Activated T-cell treated with anti-CD3 and anti-CD28 coated beads, Interleukin-2, amount 50 U/mL, for 24 hours (primary cell): ENCODE results near the gene NFE2L3.
A peak's percentile ranks its signal among the peaks of the same experiment; 100 is the strongest.
"Not testable (repeated sequence)": the region's sequence is repeated elsewhere in the genome, so short reads cannot be mapped to it uniquely, and the experiment has no call there.

Source experiments
- DNase-seq: peaks from one replicate; pipeline ENCODE4 v3.0.0-alpha.2; 2020
- H3K27ac Mint-ChIP-seq: 2 replicates; pipeline ENCODE4 v1.8.0; 2020; ENCODE audit warnings: mild to moderate bottlenecking, mixed read lengths
- H3K27me3 Mint-ChIP-seq: 2 replicates; pipeline ENCODE4 v1.8.0; 2020; ENCODE audit warnings: mixed read lengths
- H3K36me3 Mint-ChIP-seq: 2 replicates; pipeline ENCODE4 v1.8.0; 2020; ENCODE audit warnings: low read depth, mixed read lengths
- H3K4me1 Mint-ChIP-seq: 2 replicates; pipeline ENCODE4 v1.8.0; 2020; ENCODE audit warnings: low read depth, mixed read lengths
- H3K4me3 Mint-ChIP-seq: 2 replicates; pipeline ENCODE4 v1.8.0; 2020; ENCODE audit warnings: mild to moderate bottlenecking, moderate library complexity, mixed read lengths
- H3K9me3 Mint-ChIP-seq: 2 replicates; pipeline ENCODE4 v1.8.0; 2020; ENCODE audit warnings: mixed read lengths

Gene NFE2L3

DNA sequence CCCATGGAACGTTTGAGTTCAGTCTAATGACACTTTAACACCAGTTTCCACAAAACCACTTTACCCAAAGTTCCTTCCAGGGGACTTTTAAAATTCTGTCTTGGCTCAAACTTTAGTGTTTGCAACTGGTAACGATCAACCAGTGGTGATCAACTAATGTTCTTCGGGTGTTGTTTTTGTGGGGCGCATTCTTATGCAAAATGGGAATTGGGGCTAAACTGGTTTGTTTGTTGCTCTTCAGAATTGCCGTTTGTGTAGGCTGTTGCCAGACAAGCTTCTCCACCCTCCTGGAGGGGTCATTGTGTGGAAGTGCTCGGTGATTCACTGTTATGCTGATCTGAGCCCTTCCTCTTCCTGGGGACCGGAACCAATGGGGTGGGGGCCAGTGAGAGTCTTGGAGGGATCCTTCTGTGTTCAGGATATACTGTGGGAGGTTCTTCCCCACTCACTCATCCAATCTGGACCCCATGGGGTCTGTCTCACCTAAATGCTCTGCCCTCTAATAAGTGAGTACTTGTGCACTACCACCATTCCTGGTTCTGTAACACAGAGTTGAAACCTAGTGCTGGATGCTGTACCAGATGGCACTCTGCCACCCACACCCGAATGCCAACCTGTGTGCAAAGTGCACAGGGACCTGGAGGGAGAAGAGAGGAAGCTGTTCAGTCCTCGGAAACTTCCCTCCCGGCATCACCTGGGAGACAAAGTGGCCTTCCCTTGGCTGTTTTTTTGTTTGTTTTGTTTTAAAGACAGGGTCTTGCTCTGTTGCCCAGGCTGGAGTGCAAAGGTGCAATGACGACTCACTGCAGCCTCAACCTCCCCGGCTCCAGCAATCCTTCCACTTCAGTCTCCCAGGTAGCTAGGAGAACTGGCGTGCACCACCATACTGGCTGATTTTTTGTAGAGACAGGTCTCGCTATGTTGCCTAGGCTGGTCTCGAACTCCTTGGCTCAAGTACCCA lies 2.1 kb downstream of the NFE2L3 start:
- H3K4me1 Mint-ChIP-seq: peaks cover 76% of the 10 kb centered on the region
- peak; percentile 49 for DNase-seq
- H3K36me3 Mint-ChIP-seq: peaks cover 43% of the 10 kb centered on the region
- H3K27ac Mint-ChIP-seq: peak overlapping the region; percentile 97
- no peaks in the 10 kb centered on the region for H3K27me3 Mint-ChIP-seq
- peaks cover 3% of the 10 kb centered on the region for H3K9me3 Mint-ChIP-seq
- peak overlapping the region; percentile 89 for H3K4me3 Mint-ChIP-seq

DNA sequence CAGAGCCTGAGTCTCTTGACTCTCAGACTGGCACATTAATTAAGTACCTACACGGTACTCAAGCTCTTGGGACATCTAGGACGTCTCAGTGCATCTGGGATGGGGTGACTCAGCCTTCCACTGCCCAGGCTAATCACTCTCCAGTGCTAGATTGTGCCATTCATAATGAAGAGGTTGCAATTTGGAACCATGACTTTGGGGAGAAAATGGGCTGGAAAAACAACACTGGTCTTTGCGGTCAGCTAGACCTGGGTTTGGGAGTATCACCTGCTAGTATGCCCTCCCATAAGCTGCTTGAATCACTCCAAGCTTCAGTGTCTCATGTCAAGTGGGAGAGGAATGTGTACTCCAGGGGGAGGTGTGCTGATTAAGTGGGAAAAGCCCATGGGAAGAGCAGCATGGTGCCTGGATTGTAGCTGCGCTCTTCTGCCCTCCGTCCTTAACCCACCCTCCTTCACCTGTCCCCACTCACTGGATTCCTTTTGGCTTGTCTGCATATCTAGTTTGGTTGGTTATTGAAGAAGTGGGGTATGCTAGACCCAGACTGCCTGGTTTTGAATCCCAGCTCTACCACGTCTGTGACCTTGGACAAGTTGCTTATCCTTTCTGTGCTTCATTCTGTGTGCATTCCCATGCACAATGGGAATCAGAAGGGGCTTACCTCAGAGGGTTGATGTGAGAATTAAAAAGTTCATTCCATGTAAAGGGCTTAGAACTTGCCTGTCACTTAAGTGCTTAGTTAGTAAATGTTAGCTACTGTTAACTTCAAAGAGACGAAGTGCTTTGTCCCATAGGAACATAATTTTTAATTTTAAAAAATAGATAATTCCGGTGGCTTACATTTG lies 3.8 kb downstream of the NFE2L3 start:
- no peak for DNase-seq

DNA sequence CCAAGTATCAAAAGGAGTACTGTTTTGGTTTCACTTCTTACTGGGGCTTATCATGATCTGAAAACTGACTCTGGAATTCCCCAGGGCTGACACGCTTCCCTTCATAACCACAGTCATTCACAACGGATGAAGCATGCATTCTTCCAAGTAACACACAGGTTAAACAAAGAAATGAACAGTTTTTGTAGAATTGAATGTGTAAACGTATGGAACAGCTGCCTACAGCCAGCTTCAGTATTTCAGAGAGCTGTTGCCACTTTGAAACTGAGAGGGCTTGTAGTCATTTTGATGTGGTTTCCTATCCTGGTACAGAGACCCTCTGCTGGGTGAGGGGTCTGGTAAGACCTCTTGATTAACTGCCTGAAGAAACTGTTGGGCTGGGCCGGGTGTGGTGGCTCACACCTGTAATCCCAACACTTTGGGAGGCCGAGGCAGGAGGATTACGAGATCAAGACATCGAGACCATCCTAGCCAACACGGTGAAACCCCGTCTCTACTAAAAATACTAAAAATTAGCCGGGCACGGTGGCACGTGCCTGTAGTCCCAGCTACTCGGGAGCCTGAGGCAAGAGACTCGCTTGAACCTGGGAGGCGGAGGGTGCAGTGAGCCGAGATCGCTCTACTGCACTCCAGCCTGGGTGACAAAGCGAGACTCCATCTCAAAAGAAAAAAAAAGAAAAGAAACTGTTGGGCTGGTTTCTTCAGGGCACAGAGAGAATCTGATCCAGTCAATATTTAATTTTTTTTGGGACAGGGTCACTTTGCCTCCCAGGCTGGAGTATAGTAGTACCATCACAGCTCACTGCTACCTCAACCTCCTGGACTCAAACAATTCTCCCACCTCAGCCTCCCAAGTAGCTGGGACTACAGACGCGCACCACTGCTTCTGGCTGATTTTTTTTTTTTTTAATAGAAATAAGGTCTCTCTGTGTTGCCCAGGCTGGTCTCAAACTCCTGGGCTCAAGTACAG lies 4.7 kb downstream of the NFE2L3 start:
- Mint-ChIP-seq H3K4me3 (peak overlapping the region; percentile 89), H3K9me3 (peaks cover 3% of the 10 kb centered on the region), H3K36me3 (peaks cover 62% of the 10 kb centered on the region), H3K4me1 (peaks cover 79% of the 10 kb centered on the region), H3K27ac (peak overlapping the region; percentile 97), H3K27me3 (no peaks in the 10 kb centered on the region)
- peak; percentile 56 for DNase-seq

More for the DNA sequence above, 3.8 kb downstream of the NFE2L3 start:
- Mint-ChIP-seq H3K9me3 (peaks cover 3% of the 10 kb centered on the region), H3K36me3 (peaks cover 55% of the 10 kb centered on the region), H3K4me1 (peaks cover 84% of the 10 kb centered on the region), H3K4me3 (peak overlapping the region; percentile 89), H3K27me3 (no peaks in the 10 kb centered on the region), H3K27ac (peak overlapping the region; percentile 97)

DNA sequence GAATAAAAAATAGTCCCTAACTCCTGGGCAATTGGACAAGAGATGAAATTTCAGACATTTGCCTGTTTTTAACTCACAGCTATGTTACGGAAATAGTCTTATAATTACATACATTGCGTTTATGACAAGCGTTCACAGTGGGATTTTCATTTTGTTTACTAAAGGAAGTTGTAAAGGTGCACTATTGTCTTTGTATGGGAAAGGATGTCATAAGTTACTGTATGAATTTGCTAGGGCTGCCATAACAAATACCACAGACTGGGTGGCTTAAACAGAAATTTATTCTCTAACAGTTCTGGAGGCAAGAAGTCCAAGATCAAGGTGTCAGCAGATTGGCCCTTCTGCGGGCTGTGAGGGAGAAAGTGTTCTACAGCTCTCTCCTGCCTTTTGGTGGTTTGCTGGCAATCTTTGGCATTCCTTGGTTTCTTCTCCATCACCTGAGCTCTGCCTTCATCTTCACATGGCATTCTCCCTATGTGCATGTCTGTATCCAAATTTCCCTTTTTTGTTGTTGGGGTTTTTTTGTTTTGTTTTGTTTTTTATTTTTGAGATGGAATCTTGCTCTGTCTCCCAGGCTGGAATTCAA lies 5.6 kb downstream of the NFE2L3 start:
- Mint-ChIP-seq H3K27me3 (no peaks in the 10 kb centered on the region), H3K4me1 (peaks cover 85% of the 10 kb centered on the region), H3K4me3 (peak overlapping the region; percentile 89), H3K9me3 (peaks cover 3% of the 10 kb centered on the region), H3K27ac (peak overlapping the region; percentile 97), H3K36me3 (peaks cover 70% of the 10 kb centered on the region)
- DNase-seq: no peak

DNA sequence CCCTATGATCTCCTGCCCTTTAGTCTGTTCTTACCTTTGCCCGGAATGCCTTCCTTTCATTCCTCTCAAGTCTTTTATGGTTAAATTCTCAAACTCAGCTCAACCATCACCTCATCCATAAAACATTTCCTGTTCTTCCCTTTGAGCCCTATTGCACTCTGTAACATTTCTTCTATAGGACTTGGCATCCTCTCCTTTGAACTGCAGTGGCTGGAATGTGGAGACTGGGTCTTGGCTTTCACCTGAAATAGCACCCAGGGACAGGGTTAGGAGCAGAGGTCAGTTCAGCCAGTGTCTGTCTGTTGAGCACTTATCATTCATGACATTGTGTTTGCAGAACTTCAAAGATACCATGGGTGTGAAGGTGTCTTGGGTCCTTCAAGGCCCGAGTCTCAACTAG lies 7.2 kb downstream of the NFE2L3 start:
- no peak for DNase-seq
- H3K9me3 Mint-ChIP-seq: peaks cover 3% of the 10 kb centered on the region
- peaks cover 83% of the 10 kb centered on the region for H3K4me1 Mint-ChIP-seq
- H3K4me3 Mint-ChIP-seq: no peak overlapping the region
- no peaks in the 10 kb centered on the region for H3K27me3 Mint-ChIP-seq
- peaks cover 66% of the 10 kb centered on the region for H3K36me3 Mint-ChIP-seq
- peak overlapping the region; percentile 97 for H3K27ac Mint-ChIP-seq

DNA sequence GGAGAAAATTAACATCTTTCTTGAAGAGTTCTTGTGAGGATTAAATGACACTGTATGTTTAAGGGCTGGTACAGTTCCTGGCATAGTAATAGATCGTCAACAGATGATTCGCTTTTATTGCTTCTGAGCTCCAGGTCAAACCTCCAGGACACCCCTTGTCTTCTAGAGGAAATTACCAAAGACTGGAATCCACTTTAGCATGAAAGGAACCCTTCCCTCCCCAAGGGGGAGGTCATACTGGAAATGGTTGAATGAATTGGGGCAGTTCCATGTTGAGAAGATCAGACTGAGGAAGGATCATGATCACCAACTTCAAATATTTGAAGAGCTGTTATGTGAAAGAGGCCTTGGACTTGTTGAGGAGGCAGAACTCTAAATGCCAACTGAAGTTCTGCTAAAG lies 8.9 kb downstream of the NFE2L3 start:
- Mint-ChIP-seq H3K36me3 (peaks cover 56% of the 10 kb centered on the region), H3K9me3 (peaks cover 3% of the 10 kb centered on the region), H3K4me3 (no peak overlapping the region), H3K4me1 (peaks cover 76% of the 10 kb centered on the region), H3K27ac (peak overlapping the region; percentile 37), H3K27me3 (no peaks in the 10 kb centered on the region)
- DNase-seq: no peak

DNA sequence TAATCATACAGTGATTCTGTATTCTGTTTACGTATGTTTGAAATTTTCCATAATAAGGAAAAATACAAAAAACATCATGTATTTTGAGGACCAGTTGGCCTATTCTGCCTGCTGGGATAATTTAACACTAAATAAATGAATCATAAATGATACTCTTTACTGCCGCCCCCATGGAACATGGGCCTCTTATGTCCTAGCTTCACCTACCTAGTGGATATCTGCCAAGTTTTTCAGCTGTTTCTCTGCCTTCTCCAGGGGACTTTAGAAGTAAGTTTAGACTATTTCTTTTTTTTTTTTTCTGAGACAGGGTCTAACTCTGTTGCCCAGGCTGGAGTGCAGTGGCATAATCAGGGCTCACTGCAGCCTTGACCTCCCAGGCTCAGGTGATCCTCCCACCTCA lies 10.4 kb downstream of the NFE2L3 start:
- peaks cover 76% of the 10 kb centered on the region for H3K4me1 Mint-ChIP-seq

DNA sequence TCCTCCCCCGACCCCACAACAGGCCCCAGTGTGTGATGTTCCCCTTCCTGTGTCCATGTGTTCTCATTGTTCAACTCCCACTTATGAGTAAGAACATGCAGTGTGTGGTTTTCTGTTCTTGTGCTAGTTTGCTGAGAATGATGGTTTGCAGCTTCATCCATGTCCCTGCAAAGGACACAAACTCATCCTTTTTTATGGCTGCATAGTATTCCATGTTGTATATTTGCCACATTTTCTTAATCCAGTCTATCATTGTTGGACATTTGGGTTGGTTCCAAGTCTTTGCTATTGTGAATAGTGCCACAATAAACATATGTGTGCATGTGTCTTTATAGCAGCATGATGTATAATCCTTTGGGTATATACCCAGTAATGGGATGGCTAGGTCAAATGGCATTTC lies 11.8 kb downstream of the NFE2L3 start:
- not testable (repeated sequence) for H3K9me3 Mint-ChIP-seq
- peaks cover 44% of the 10 kb centered on the region for H3K36me3 Mint-ChIP-seq

More for the DNA sequence above, 10.4 kb downstream of the NFE2L3 start:
- peaks cover 3% of the 10 kb centered on the region for H3K9me3 Mint-ChIP-seq
- no peaks in the 10 kb centered on the region for H3K27me3 Mint-ChIP-seq
- DNase-seq: no peak
- H3K27ac Mint-ChIP-seq: peak overlapping the region; percentile 11
- H3K4me3 Mint-ChIP-seq: no peak overlapping the region
- peaks cover 48% of the 10 kb centered on the region for H3K36me3 Mint-ChIP-seq

DNA sequence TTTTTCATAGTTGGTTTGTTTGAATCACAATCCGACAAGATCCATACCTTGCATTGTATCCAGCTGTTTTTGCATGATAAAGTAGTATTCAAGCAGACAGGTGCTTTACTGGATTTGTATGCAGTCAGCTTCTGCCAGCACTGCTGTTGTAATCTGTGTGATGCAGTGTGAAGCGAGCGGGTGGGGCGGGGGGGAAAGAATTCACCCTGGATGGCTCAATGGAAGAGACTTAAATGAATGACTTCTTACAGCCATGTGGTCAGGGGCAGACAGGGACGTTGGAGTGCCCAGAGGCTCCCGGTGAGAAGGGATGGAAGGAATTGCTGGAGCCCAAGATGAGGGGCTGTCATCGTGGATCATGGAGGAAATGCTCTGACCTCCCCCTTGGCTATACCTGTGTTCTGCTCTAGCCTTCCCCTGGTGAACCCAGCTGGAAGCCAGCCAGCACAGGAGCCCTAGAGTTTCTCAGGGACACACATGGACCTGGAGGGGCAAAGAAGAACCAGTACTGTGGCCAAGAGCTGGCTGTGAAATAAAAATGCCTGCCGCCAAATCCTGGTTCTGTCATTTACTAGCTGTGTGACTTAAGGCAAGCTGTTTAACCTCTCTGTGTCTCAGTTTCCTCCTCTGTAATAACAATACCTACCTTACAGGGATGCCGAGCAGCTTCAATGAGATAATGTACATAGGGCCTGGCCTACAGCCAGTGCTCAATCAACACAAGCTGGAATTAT lies 14.1 kb downstream of the NFE2L3 start:
- H3K4me3 Mint-ChIP-seq: no peak overlapping the region
- peaks cover 55% of the 10 kb centered on the region for H3K4me1 Mint-ChIP-seq
- no peaks in the 10 kb centered on the region for H3K27me3 Mint-ChIP-seq
- DNase-seq: no peak
- H3K36me3 Mint-ChIP-seq: peaks cover 47% of the 10 kb centered on the region
- no peaks in the 10 kb centered on the region for H3K9me3 Mint-ChIP-seq
- H3K27ac Mint-ChIP-seq: peak overlapping the region; percentile 93

More for the DNA sequence above, 11.8 kb downstream of the NFE2L3 start:
- not testable (repeated sequence) for H3K4me3 Mint-ChIP-seq, DNase-seq, H3K27ac Mint-ChIP-seq, H3K27me3 Mint-ChIP-seq
- peaks cover 69% of the 10 kb centered on the region for H3K4me1 Mint-ChIP-seq

DNA sequence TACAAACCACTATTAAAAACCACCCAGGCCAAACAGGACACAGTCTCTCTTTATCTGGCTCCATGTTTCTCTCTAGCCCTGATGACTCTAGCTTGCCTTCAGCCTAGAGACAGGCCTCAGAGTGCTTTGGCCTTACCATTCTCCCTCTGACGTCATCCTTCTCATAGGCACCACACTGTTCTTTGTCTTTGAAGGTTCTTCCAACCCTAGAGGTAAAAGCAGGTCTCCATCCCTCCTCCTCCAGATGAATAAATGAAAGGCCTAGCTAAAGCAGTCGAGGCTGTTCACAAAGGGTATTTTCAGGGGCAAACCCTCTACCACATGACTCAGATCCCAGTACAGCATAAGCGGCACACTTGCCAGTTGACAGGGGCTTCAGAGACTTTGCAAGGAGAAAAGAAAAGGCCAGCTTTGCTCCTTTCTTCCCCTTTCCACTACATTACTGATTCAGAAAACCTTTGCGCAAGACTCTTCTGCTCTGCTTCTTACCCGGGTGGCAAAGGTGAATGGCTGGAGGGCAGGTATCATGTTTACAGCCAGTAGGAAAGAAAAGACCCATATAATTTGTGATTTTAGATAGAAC lies 14.8 kb downstream of the NFE2L3 start:
- peak overlapping the region; percentile 33 for H3K4me3 Mint-ChIP-seq
- DNase-seq: no peak
- peaks cover 51% of the 10 kb centered on the region for H3K36me3 Mint-ChIP-seq
- H3K27me3 Mint-ChIP-seq: no peaks in the 10 kb centered on the region
- H3K27ac Mint-ChIP-seq: peak overlapping the region; percentile 93
- no peaks in the 10 kb centered on the region for H3K9me3 Mint-ChIP-seq
- H3K4me1 Mint-ChIP-seq: peaks cover 55% of the 10 kb centered on the region

DNA sequence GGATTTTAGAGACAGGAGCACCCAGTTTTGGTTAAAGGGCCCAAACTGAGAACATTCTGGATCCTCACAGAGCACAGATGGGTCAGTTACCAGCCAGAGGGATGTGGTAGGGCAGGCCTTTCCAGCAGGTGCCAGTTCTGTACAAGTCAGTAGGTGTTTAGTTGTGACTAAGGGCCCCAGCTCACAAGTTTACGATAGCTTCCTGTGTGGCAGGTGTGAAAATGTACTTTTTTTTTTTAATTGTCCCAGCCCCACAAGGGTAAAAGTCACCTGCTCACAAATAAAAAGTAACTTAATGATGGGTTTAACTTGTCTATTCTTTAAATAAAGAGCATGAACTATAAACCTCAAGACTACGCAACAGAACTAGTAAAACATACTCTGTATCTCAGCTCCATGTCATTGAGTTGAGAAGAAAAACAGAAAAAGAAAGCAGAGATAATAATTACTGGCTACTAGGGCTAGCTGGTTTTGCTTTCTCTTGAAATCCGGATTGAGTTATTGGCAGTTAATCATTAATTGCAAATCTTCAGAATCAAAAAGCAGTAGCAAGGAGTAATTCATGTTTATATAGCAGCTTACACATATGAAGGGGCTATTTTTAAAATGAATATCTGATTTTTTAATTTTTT lies 15.4 kb downstream of the NFE2L3 start:
- Mint-ChIP-seq H3K27me3 (no peaks in the 10 kb centered on the region), H3K36me3 (peaks cover 49% of the 10 kb centered on the region), H3K27ac (peak overlapping the region; percentile 93), H3K4me3 (peak overlapping the region; percentile 33), H3K4me1 (peaks cover 51% of the 10 kb centered on the region), H3K9me3 (no peaks in the 10 kb centered on the region)
- no peak for DNase-seq

DNA sequence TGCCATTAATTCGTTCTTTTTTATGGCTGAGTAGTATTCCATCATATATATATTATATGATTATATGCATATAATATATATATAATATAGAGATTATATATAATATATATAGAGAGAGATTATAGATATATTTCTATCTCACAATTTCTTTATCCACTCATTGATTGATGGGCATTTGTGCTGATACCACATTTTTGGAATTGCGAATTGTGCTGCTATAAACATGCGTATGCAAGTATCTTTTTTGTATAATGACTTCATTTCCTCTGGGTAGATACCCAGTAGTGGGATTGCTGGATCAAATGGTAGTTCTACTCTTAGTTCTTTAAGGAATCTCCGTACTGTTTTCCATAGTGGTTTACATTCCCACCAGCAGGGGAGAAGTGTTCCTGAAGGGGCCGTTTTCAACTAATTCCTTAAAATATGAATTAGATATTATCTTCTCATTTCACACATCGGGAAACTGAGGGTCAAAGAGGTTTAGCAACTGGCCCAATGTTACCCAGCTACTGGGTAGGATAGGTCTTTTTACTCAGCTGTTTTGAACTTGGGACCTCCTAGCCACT lies 16.5 kb downstream of the NFE2L3 start:
- no peak for DNase-seq
- Mint-ChIP-seq H3K4me1 (peaks cover 44% of the 10 kb centered on the region), H3K27me3 (no peaks in the 10 kb centered on the region), H3K27ac (no peak overlapping the region), H3K4me3 (no peak overlapping the region), H3K36me3 (peaks cover 51% of the 10 kb centered on the region), H3K9me3 (no peaks in the 10 kb centered on the region)
